MM.1S (cell line): Measurements from ENCODE around the gene PRKAR1B.

Source experiments
- DNase-seq: peaks from one replicate; pipeline ENCODE4 v3.0.0-alpha.2; 2015
- H2AFZ ChIP-seq: fragments of 300-600 bp; sonication (generic); 2 replicates; pipeline ENCODE4 v1.6.0; 2016; ENCODE audit warnings: antibody characterized with exemption, low read length
- H3F3A ChIP-seq: fragments of 300-600 bp; sonication (generic); 2 replicates; pipeline ENCODE4 v1.6.1; 2016; ENCODE audit warnings: mild to moderate bottlenecking, antibody characterized with exemption, low read length, moderate library complexity, mixed read lengths; ENCODE audit not compliant: insufficient read depth
- H3K27ac ChIP-seq: fragments of 300-600 bp; sonication (generic); 2 replicates; pipeline ENCODE4 v1.5.1; 2016; ENCODE audit warnings: mild to moderate bottlenecking, low read length
- H3K27me3 ChIP-seq: fragments of 300-600 bp; sonication (generic); replicated peaks from 2 replicates; pipeline ENCODE4 v1.6.0; 2016; ENCODE audit warnings: low read length; ENCODE audit not compliant: insufficient read depth
- H3K36me3 ChIP-seq: fragments of 300-600 bp; sonication (generic); replicated peaks from 2 replicates; pipeline ENCODE4 v1.6.1; 2016; ENCODE audit warnings: mild to moderate bottlenecking, low read length, mixed read lengths; ENCODE audit not compliant: insufficient read depth
- H3K4me1 ChIP-seq: fragments of 300-600 bp; sonication (generic); 2 replicates; pipeline ENCODE4 v1.6.1; 2016; ENCODE audit warnings: low read length, mixed read lengths
- H3K4me2 ChIP-seq: fragments of 300-600 bp; sonication (generic); 2 replicates; pipeline ENCODE4 v1.6.0; 2016; ENCODE audit warnings: low read depth, low read length
- H3K4me3 ChIP-seq: fragments of 300-600 bp; sonication (generic); 2 replicates; pipeline ENCODE4 v1.5.1; 2016; ENCODE audit warnings: low read length, mixed read lengths
- H3K79me2 ChIP-seq: fragments of 300-600 bp; sonication (generic); 2 replicates; pipeline ENCODE4 v1.6.1; 2016; ENCODE audit warnings: mixed run types, low read length, mixed read lengths
- H3K9ac ChIP-seq: fragments of 300-600 bp; sonication (generic); 2 replicates; pipeline ENCODE4 v1.6.1; 2016; ENCODE audit warnings: low read length, mixed read lengths
- H3K9me2 ChIP-seq: fragments of 300-600 bp; sonication (generic); replicated peaks from 2 replicates; pipeline ENCODE4 v1.6.1; 2016; ENCODE audit warnings: mild to moderate bottlenecking, low read length, mixed read lengths; ENCODE audit not compliant: insufficient read depth
- H3K9me3 ChIP-seq: fragments of 300-600 bp; sonication (generic); replicated peaks from 2 replicates; pipeline ENCODE4 v1.6.1; 2016; ENCODE audit warnings: mild to moderate bottlenecking, low read length, mixed read lengths; ENCODE audit not compliant: insufficient read depth
- H4K20me1 ChIP-seq: fragments of 300-600 bp; sonication (generic); 2 replicates; pipeline ENCODE4 v1.6.1; 2016; ENCODE audit warnings: mild to moderate bottlenecking, low read length, moderate library complexity, mixed read lengths; ENCODE audit not compliant: insufficient read depth
- EZH2 ChIP-seq: fragments of 300-600 bp; sonication (generic); optimal IDR thresholded peaks from 2 replicates; pipeline ENCODE3; 2017; ENCODE audit warnings: low read depth, mild to moderate bottlenecking, antibody characterized with exemption, low read length, mixed read lengths
- EZH2phosphoT487 ChIP-seq: fragments of 300-600 bp; sonication (generic); IDR thresholded peaks from 2 replicates; pipeline ENCODE4 v1.6.1; 2018; ENCODE audit warnings: antibody characterized with exemption, low read length
- TF ChIP-seq, protein P1 (sequence below): fragments of 300-600 bp; sonication (generic); IDR thresholded peaks from 2 replicates; pipeline ENCODE4 v1.5.1; 2016; ENCODE audit warnings: antibody characterized with exemption, low read length, mixed read lengths

PRKAR1B gene

GRCh38 chr7:696812-697551, 30.1 kb downstream of the PRKAR1B start:
- no peak overlapping the region for H3K27ac ChIP-seq
- no peaks in the 10 kb centered on the region for H4K20me1 ChIP-seq
- DNase-seq: no peak
- H2AFZ ChIP-seq: no peak overlapping the region
- no peak overlapping the region for H3K4me2 ChIP-seq
- no peak overlapping the region for H3K9ac ChIP-seq
- H3K79me2 ChIP-seq: no peaks in the 10 kb centered on the region
- no peaks in the 10 kb centered on the region for H3K9me2 ChIP-seq
- no peaks in the 10 kb centered on the region for H3K4me1 ChIP-seq
- no peaks in the 10 kb centered on the region for H3F3A ChIP-seq
- no peaks in the 10 kb centered on the region for H3K36me3 ChIP-seq
- H3K9me3 ChIP-seq: no peaks in the 10 kb centered on the region
- TF ChIP-seq EZH2phosphoT487 (no peak), EZH2 (no peak)
- TF ChIP-seq, protein P1, sequence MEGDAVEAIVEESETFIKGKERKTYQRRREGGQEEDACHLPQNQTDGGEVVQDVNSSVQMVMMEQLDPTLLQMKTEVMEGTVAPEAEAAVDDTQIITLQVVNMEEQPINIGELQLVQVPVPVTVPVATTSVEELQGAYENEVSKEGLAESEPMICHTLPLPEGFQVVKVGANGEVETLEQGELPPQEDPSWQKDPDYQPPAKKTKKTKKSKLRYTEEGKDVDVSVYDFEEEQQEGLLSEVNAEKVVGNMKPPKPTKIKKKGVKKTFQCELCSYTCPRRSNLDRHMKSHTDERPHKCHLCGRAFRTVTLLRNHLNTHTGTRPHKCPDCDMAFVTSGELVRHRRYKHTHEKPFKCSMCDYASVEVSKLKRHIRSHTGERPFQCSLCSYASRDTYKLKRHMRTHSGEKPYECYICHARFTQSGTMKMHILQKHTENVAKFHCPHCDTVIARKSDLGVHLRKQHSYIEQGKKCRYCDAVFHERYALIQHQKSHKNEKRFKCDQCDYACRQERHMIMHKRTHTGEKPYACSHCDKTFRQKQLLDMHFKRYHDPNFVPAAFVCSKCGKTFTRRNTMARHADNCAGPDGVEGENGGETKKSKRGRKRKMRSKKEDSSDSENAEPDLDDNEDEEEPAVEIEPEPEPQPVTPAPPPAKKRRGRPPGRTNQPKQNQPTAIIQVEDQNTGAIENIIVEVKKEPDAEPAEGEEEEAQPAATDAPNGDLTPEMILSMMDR: no peak
- H3K27me3 ChIP-seq: no peaks in the 10 kb centered on the region
- no peak overlapping the region for H3K4me3 ChIP-seq

DNA sequence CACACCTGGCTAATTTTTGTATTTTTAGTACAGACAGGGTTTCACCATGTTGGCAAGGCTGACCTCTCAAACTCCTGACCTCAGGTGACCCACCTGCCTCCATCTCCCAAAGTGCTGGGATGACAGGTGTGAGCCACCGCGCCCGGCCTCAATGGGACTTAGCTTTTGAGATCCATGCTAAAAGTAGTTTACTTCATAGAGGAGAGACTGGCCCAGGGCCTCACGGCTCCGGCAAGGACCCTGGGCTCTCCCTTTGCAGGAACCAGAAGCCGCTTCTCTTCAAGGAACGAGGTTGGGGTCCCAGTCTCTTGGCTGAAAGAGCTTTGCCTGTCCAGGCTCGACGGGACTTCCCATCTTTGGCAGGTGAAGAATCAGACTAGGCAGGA, 30.7 kb downstream of the PRKAR1B start:
- no peaks in the 10 kb centered on the region for H3K36me3 ChIP-seq
- no peaks in the 10 kb centered on the region for H3K4me1 ChIP-seq
- DNase-seq: no peak
- H3F3A ChIP-seq: no peaks in the 10 kb centered on the region
- H3K79me2 ChIP-seq: no peaks in the 10 kb centered on the region
- no peak overlapping the region for H2AFZ ChIP-seq
- H3K9me2 ChIP-seq: no peaks in the 10 kb centered on the region
- TF ChIP-seq EZH2: no peak
- TF ChIP-seq, protein P1: no peak
- no peak for TF ChIP-seq EZH2phosphoT487
- no peaks in the 10 kb centered on the region for H4K20me1 ChIP-seq
- no peaks in the 10 kb centered on the region for H3K9me3 ChIP-seq
- no peak overlapping the region for H3K27ac ChIP-seq
- no peaks in the 10 kb centered on the region for H3K27me3 ChIP-seq
- H3K4me3 ChIP-seq: no peak overlapping the region
- H3K9ac ChIP-seq: no peak overlapping the region
- H3K4me2 ChIP-seq: no peak overlapping the region

DNA sequence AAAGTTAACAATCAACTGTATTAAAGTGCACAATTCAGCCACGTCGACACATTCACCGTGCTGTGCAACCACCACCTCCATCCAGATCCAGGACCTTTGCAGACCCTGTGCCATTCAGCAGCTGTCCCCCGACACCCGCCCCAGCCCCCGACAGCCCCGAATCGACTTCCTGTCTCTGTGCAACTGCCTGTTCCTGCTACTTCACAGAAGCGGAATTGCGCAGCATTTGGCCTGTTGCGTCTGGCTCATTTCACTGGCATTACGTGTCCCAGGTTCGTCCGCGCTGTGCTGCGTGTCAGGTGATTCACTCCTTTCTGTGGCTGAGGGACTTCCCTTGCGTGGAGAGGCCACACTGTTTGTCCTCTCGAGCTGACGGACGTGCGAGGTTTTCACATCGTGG, 33.8 kb downstream of the PRKAR1B start:
- Histone ChIP-seq H3K36me3 (no peaks in the 10 kb centered on the region), H3K27ac (no peak overlapping the region), H3K27me3 (no peaks in the 10 kb centered on the region), H3K79me2 (no peaks in the 10 kb centered on the region), H3K4me3 (no peak overlapping the region), H3F3A (no peaks in the 10 kb centered on the region), H3K9me2 (no peaks in the 10 kb centered on the region), H3K9me3 (no peaks in the 10 kb centered on the region), H4K20me1 (no peaks in the 10 kb centered on the region), H2AFZ (no peak overlapping the region), H3K4me1 (no peaks in the 10 kb centered on the region), H3K9ac (no peak overlapping the region), H3K4me2 (no peak overlapping the region)
- no peak for DNase-seq
- TF ChIP-seq EZH2phosphoT487: no peak
- TF ChIP-seq, protein P1: no peak
- TF ChIP-seq EZH2: no peak
